Uterus (tissue), 4 donors: Measurements from ENCODE around the gene SRP72. TPM values are rescaled to one million over a fixed set of nuclear protein-coding genes. Genes with fewer than 3 reads are reported as not detected.

Source experiments
- DNase-seq, 2 donors: peaks; one replicate each; pipeline ENCODE4 v3.0.0-alpha.2; 2019 to 2020
- H3K27ac ChIP-seq, 2 donors: fragments of 200-600 bp; sonication (generic); 1 replicate in 1 of 2; 2 replicates in 1 of 2; pipeline ENCODE4 v1.5.1; 2016 to 2018
- H3K27me3 ChIP-seq, 2 donors: fragments of 200-600 bp; sonication (generic); one replicate each; pipeline ENCODE4 v1.5.1; 2018 to 2019; ENCODE audit warnings: control low read depth in 1 of 2
- H3K36me3 ChIP-seq, 2 donors: fragments of 200-600 bp; sonication (generic); one replicate each; pipeline ENCODE4 v1.5.1; 2019; ENCODE audit warnings: control low read depth in 1 of 2
- H3K4me1 ChIP-seq, 2 donors: fragments of 200-600 bp; sonication (generic); one replicate each; pipeline ENCODE4 v1.5.1; 2018 to 2019; ENCODE audit warnings: control low read depth in 1 of 2
- H3K4me3 ChIP-seq, 2 donors: fragments of 200-600 bp; sonication (generic); 1 replicate in 1 of 2; 2 replicates in 1 of 2; pipeline ENCODE4 v1.5.1; 2018 to 2019; ENCODE audit warnings: mild to moderate bottlenecking in 1 of 2
- H3K9me3 ChIP-seq, 2 donors: fragments of 200-600 bp; sonication (generic); one replicate each; pipeline ENCODE4 v1.5.1; 2019; ENCODE audit warnings: control low read depth in 1 of 2
- POLR2A ChIP-seq, 2 donors: fragments of 450-650 bp; IDR thresholded peaks; one replicate each; pipeline ENCODE4 v1.6.1; 2016; ENCODE audit warnings: antibody characterized with exemption in 2 of 2, mild to moderate bottlenecking in 1 of 2, moderate library complexity in 1 of 2
- intact Hi-C: fragments of 100-400 bp; cut with DNase I; formaldehyde crosslinking; loops from one replicate; pipeline ENCODE4 v1.15.1; 2023; ENCODE audit warnings: low total_unique reads
- total RNA-seq, 4 donors: library from RNA; depleted of rRNA in 3 of 4; stranded (reverse); fragments of >200 nt in 3 of 4; gene quantifications; one replicate each; pipeline versions ENCODE4 v1.1.0 to v1.2.4, GENCODE V29; 2014 to 2023
- TF ChIP-seq, protein P1 (sequence below), 4 experiments: fragments of 200-600 bp in 2 of 4; fragments of 450-650 bp in 2 of 4; sonication (generic) in 2 of 4; IDR thresholded peaks; one replicate each; pipeline ENCODE4 v1.5.1; 2016 to 2019; ENCODE audit warnings: antibody characterized with exemption in 4 of 4, mild to moderate bottlenecking in 2 of 4, moderate library complexity in 1 of 4
- donor health status: DM: yes; HTN: yes; CAD: no.

The SRP72 gene
- total RNA-seq, 4 donors from 2014 or later: 52.1 to 121 (median 68.2) TPM

DNA sequence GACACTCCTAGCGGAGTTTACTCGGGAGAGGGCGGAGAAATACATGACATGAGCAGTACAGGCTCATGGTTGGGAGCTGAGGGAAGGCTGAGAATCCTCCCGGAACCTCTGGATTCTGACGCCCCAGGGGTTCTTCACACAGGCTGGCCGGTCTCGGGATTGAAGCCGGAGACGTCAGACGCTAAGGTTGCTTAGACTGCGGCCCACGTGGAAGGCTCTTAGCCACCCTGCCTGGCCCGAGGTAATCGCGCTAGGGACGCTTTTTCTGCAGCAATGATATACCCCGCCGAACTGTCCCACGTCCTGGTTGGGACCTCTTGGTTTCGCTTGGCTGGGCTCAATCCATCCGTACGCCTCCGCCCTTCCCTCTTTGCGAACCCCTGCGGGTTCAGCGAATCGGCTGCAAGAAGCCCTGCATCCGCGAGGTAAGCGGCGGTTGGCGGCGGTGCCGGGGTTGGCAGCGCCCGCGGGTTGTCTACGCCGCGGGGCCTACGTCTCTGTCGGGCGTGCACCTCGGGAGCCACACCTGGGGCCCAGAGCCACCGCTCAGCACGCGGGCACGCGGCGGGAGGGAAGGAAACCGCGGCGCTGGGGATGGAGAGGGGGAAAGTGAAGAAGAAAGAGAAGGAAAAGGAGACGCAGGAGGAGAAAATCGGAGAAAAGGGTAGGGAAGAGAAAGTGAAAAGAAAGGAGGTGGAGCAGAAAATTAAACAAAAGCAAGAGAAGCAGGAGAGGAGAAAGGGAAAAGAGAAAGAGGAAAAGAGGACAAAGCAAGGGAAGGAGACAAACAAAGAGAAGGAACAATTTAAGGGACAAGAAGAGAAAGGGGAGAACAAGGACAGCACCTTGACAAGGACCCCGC, 38.1 kb downstream of the SRP72 start, which contains the start of gene ARL9:
Gene ARL9, plus strand, starts transcription at position 523 of the 862 bp plus-strand sequence. Its CDS starts 72 bp downstream, at position 595.
- Histone ChIP-seq H3K4me1 (no peaks in the 10 kb centered on the region), H3K27me3 (no peaks in the 10 kb centered on the region), H3K36me3 (no peaks in the 10 kb centered on the region), H3K4me3 (peak within 1 kb of the TSS; percentile 43 to 62), H3K27ac (peak within 1 kb of the TSS; percentile 70 to 73), H3K9me3 (no peaks in the 10 kb centered on the region)
- intact Hi-C loops: no loop called here
- TF ChIP-seq POLR2A (IDR thresholded peaks at IDR 0.05): no peak
- TF ChIP-seq, protein P1, sequence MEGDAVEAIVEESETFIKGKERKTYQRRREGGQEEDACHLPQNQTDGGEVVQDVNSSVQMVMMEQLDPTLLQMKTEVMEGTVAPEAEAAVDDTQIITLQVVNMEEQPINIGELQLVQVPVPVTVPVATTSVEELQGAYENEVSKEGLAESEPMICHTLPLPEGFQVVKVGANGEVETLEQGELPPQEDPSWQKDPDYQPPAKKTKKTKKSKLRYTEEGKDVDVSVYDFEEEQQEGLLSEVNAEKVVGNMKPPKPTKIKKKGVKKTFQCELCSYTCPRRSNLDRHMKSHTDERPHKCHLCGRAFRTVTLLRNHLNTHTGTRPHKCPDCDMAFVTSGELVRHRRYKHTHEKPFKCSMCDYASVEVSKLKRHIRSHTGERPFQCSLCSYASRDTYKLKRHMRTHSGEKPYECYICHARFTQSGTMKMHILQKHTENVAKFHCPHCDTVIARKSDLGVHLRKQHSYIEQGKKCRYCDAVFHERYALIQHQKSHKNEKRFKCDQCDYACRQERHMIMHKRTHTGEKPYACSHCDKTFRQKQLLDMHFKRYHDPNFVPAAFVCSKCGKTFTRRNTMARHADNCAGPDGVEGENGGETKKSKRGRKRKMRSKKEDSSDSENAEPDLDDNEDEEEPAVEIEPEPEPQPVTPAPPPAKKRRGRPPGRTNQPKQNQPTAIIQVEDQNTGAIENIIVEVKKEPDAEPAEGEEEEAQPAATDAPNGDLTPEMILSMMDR (IDR thresholded peaks at IDR 0.05): no peak
- DNase-seq: peak; percentile 36 to 54

DNA sequence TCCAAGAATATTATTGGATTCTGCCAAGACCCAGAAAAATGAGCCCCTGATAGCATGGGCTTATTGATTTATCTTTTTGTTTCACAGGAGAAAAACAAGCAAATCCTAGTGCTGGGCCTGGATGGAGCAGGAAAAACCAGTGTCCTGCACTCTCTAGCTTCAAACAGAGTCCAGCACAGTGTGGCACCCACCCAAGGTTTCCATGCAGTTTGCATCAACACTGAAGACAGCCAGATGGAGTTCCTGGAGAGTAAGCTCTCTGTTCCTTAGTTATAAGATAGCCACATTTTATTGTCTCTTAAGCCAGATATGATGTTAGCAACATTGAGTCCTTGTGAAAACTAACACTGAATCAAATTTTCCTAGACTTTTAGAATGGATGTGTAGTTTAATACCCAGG, 43.7 kb downstream of the SRP72 start:
- H3K27ac ChIP-seq: no peak overlapping the region
- no peak for DNase-seq
- intact Hi-C loops: no loop called here

DNA sequence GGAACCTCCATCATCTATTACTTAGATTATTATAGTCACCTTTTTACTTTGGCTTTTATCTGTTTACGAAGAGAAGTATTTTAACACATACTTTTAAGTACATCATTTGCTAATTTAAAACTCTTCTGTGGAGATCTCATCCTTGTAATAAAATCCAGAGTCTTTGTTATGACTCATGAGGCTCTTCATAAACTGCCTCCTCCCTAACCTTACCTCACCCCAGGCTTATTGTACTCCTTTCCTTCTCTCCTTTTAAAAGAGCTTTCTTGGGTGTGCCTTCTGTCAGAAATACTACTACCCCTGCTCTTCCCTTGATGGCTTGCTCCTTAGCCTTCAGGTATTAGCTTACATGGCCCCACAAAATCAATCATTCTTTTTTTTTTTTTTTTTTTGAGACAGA, 44.7 kb downstream of the SRP72 start:
- H3K27me3 ChIP-seq: no peaks in the 10 kb centered on the region
- TF ChIP-seq POLR2A (IDR thresholded peaks at IDR 0.05): no peak
- TF ChIP-seq, protein P1 (IDR thresholded peaks at IDR 0.05): no peak
- no peaks in the 10 kb centered on the region for H3K9me3 ChIP-seq
- H3K36me3 ChIP-seq: peaks cover 0 to 3% of the 10 kb centered on the region in 2 donors
- H3K4me1 ChIP-seq: no peaks in the 10 kb centered on the region
- no peak overlapping the region for H3K27ac ChIP-seq
- intact Hi-C loops: no loop called here
- H3K4me3 ChIP-seq: no peak overlapping the region
- no peak for DNase-seq

More for the DNA sequence above, 43.7 kb downstream of the SRP72 start:
- Histone ChIP-seq H3K4me3 (no peak overlapping the region), H3K4me1 (no peaks in the 10 kb centered on the region), H3K9me3 (no peaks in the 10 kb centered on the region), H3K36me3 (peaks cover 0 to 3% of the 10 kb centered on the region in 2 donors), H3K27me3 (no peaks in the 10 kb centered on the region)
- TF ChIP-seq, protein P1 (IDR thresholded peaks at IDR 0.05): no peak

- Histone ChIP-seq H3K27me3 (no peaks in the 10 kb centered on the region), H3K4me1 (no peaks in the 10 kb centered on the region), H3K27ac (no peak overlapping the region), H3K4me3 (no peak overlapping the region), H3K9me3 (no peaks in the 10 kb centered on the region), H3K36me3 (peaks cover 0 to 3% of the 10 kb centered on the region in 2 donors)
- no peak for DNase-seq
- intact Hi-C loops: no loop called here
- TF ChIP-seq, protein P1 (IDR thresholded peaks at IDR 0.05): no peak
- TF ChIP-seq POLR2A (IDR thresholded peaks at IDR 0.05): no peak
Observed at GRCh38 chr4:56513517-56513916, 46.1 kb downstream of the SRP72 start.
